SK-N-SH (cell line): ENCODE results near the gene RAB1B. TPM values are rescaled to one million over a fixed set of nuclear protein-coding genes. Genes with fewer than 3 reads are reported as not detected.
A peak's percentile ranks its signal among the peaks of the same experiment; 100 is the strongest.

Source experiments
- CTCF ChIA-PET: fragments of 300-600, 350-600 bp; formaldehyde crosslinking; extraction: SDS; loops from one replicate; lab custom pipeline; 2021; lab: Yijun Ruan, JAX
- POLR2A ChIA-PET: fragments of 350-600 bp; sonication (Branson Sonifier 250); formaldehyde crosslinking; extraction: SDS; loops from one replicate; lab custom pipeline; 2020; ENCODE audit warnings: antibody characterized with exemption, inconsistent platforms; lab: Yijun Ruan, JAX
- DNase-seq: peaks from one replicate; pipeline ENCODE4 v3.0.0; 2012
- H2AFZ ChIP-seq: fragments of 200-600 bp; sonication (generic); 2 replicates; pipeline ENCODE4 v1.8.1; 2016; ENCODE audit warnings: antibody characterized with exemption, mild to moderate bottlenecking, low read depth
- H3F3A ChIP-seq: fragments of 200-600 bp; sonication (generic); replicated peaks from 2 replicates; pipeline ENCODE3; 2016; ENCODE audit warnings: antibody characterized with exemption, mild to moderate bottlenecking; ENCODE audit not compliant: insufficient read depth
- H3K27ac ChIP-seq, 2 experiments: fragments of 200-500 bp in 1 of 2; fragments of 200-600 bp in 1 of 2; sonication (Bioruptor generic) in 1 of 2; sonication (generic), shearing (Covaris generic) in 1 of 2; 2 replicates each; pipeline versions ENCODE4 v1.5.1 to v1.6.1; 2014 to 2016; ENCODE audit warnings: low read depth in 2 of 2, inconsistent platforms in 1 of 2, low read length in 1 of 2, mild to moderate bottlenecking in 1 of 2, mixed read lengths in 1 of 2
- H3K27me3 ChIP-seq: fragments of 200-600 bp; sonication (generic), shearing (Covaris generic); 2 replicates; pipeline ENCODE4 v1.6.1; 2016; ENCODE audit warnings: mixed run types; ENCODE audit not compliant: insufficient read depth
- H3K36me3 ChIP-seq, 2 experiments: fragments of 200-500 bp in 1 of 2; fragments of 200-600 bp in 1 of 2; sonication (Bioruptor generic) in 1 of 2; sonication (generic) in 1 of 2; replicated peaks in 1 of 2; 2 replicates each; pipeline versions ENCODE3 to v1.5.1; 2014 to 2016; ENCODE audit warnings: low read length in 1 of 2, mild to moderate bottlenecking in 1 of 2; ENCODE audit not compliant: insufficient read depth in 2 of 2, control insufficient read depth in 1 of 2
- H3K4me1 ChIP-seq, 2 experiments: fragments of 200-500 bp in 1 of 2; fragments of 200-600 bp in 1 of 2; sonication (Bioruptor generic) in 1 of 2; sonication (generic), shearing (Covaris generic) in 1 of 2; 2 replicates each; pipeline versions ENCODE4 v1.5.1 to v1.6.1; 2014 to 2016; ENCODE audit warnings: low read depth in 1 of 2, low read length in 1 of 2, mixed run types in 1 of 2; ENCODE audit not compliant: insufficient read depth in 2 of 2, control insufficient read depth in 1 of 2
- H3K4me2 ChIP-seq: fragments of 200-600 bp; sonication (generic), shearing (Covaris generic); 2 replicates; pipeline ENCODE4 v1.6.1; 2017; ENCODE audit warnings: mixed run types
- H3K4me3 ChIP-seq, 2 experiments: fragments of 200-500 bp in 1 of 2; fragments of 200-600 bp in 1 of 2; sonication (Bioruptor generic) in 1 of 2; sonication (generic), shearing (Covaris generic) in 1 of 2; 2 replicates each; pipeline versions ENCODE4 v1.5.1 to v1.8.1; 2014 to 2016; ENCODE audit warnings: low read depth in 2 of 2, inconsistent platforms in 1 of 2, low read length in 1 of 2, mild to moderate bottlenecking in 1 of 2, mixed read lengths in 1 of 2, moderate library complexity in 1 of 2
- H3K79me2 ChIP-seq: fragments of 200-600 bp; sonication (generic); 2 replicates; pipeline ENCODE4 v1.8.1; 2017; ENCODE audit warnings: mild to moderate bottlenecking; ENCODE audit not compliant: insufficient read depth
- H3K9ac ChIP-seq: fragments of 200-600 bp; sonication (generic); 2 replicates; pipeline ENCODE4 v1.6.1; 2017; ENCODE audit warnings: mixed run types
- H3K9me2 ChIP-seq: fragments of 200-600 bp; sonication (generic); 2 replicates; pipeline ENCODE4 v1.6.1; 2017; ENCODE audit warnings: mixed run types
- H3K9me3 ChIP-seq: fragments of 200-600 bp; sonication (generic); 2 replicates; pipeline ENCODE4 v1.6.1; 2017; ENCODE audit warnings: mixed run types, mild to moderate bottlenecking, moderate library complexity
- H4K20me1 ChIP-seq: fragments of 200-600 bp; sonication (generic); 2 replicates; pipeline ENCODE4 v1.6.1; 2017; ENCODE audit warnings: mild to moderate bottlenecking, mixed run types; ENCODE audit not compliant: insufficient read depth
- ELF1 ChIP-seq: IDR thresholded peaks from 2 replicates; pipeline ENCODE4 v1.4.0; 2012
- POLR2AphosphoS5 ChIP-seq: IDR thresholded peaks from 2 replicates; pipeline ENCODE4 v1.6.1; 2012; ENCODE audit warnings: low read depth, low read length
- RAD21 ChIP-seq: IDR thresholded peaks from 2 replicates; pipeline ENCODE4 v1.6.1; 2012; ENCODE audit warnings: mild to moderate bottlenecking, low read length
- SMC3 ChIP-seq: IDR thresholded peaks from 2 replicates; pipeline ENCODE4 v1.6.1; 2012; ENCODE audit warnings: low read depth, low read length, improper control_type of control experiment
- WGBS: methylation state at CpG from one replicate; pipeline ENCODE4 v1.1.6; 2017; ENCODE audit warnings: low lambda C conversion rate; 5-methylcytosine and 5-hydroxymethylcytosine counted together
- polyA plus RNA-seq, 3 experiments: library from polyadenylated mRNA; depleted of rRNA; stranded (reverse); fragments of >200 nt; gene quantifications; 2 replicates each; pipeline ENCODE4 v1.2.3, GENCODE V29; 2012
- TF ChIP-seq, protein P1 (sequence below): IDR thresholded peaks from 2 replicates; pipeline ENCODE4 v1.6.1; 2012; ENCODE audit warnings: mild to moderate bottlenecking, low read depth, low read length, moderate library complexity
- TF ChIP-seq, protein P2 (sequence below): IDR thresholded peaks from 2 replicates; pipeline ENCODE4 v1.4.0; 2012; ENCODE audit warnings: low read depth
- TF ChIP-seq, protein P3 (sequence below): IDR thresholded peaks from 2 replicates; pipeline ENCODE4 v1.4.0; 2012; ENCODE audit warnings: low read depth, borderline replicate concordance
- TF ChIP-seq, protein P4 (sequence below): fragments of 200-600 bp; sonication (generic); IDR thresholded peaks from 2 replicates; pipeline ENCODE4 v1.6.1; 2017; ENCODE audit warnings: antibody characterized with exemption, mild to moderate bottlenecking, moderate library complexity
- TF ChIP-seq, protein P5 (sequence below): IDR thresholded peaks from 2 replicates; pipeline ENCODE4; 2012

RAB1B gene
- polyA plus RNA-seq, 1 of the 3 experiments (the other 2 are of a cell fraction): 208 TPM

DNA sequence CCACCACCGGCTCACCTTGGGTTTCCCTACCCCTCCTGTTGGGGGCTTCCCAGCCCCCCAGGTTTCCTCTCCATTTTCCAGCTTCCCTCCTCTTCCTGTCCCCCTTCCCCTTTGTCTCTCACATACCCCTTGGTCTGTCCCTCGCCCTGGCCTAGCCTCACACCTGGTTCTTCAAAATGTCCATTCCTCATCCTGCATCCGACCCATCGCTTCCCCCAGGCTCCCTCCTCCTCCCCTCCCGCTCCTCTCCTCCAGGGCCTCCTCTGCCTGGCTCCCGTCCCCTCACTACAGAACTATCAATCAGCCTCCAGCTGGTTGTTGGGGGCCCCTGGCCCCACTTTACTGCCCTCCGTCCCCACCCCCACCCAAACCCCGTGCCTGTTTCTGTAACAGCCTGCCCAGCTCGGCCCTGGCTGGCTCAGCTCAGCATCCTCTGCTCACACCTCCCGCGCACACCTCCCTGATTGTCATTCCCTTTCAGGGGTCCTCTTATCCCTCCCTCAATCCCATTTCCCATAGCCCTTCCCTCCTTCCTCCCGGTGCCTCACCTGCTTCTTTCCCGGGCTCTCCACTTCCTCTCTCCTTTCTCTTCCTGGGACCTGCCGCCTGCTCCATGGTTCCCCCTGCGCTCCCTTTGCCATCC lies 10.8 kb downstream of the RAB1B start:
- CTCF ChIA-PET: interaction anchor here (0.9 to 8.2 kb wide), 8 partner anchors 9 to 208 kb away, joined by 3 to 111 read pairs (median 16); partner anchors contain the start of genes RAB1B, RIN1, TMEM151A and YIF1A

More for the DNA sequence above, 10.8 kb downstream of the RAB1B start:
- Histone ChIP-seq H3K79me2 (no peaks in the 10 kb centered on the region), H3K9me2 (no peaks in the 10 kb centered on the region), H3K27me3 (no peaks in the 10 kb centered on the region), H2AFZ (no peak overlapping the region), H3K36me3 (peaks cover 5 to 32% of the 10 kb centered on the region in 2 experiments), H3K4me2 (no peak overlapping the region), H4K20me1 (peaks cover 16% of the 10 kb centered on the region), H3F3A (peaks cover 23% of the 10 kb centered on the region), H3K4me1 (peaks cover 0 to 47% of the 10 kb centered on the region in 2 experiments; a peak in 1 of 4 replicates), H3K27ac (peak overlapping the region in 1 of 2 experiments; percentile 77; a peak in 2 of 4 replicates), H3K4me3 (peak overlapping the region in 1 of 2 experiments; percentile 51; a peak in 2 of 4 replicates), H3K9ac (no peak overlapping the region), H3K9me3 (no peaks in the 10 kb centered on the region)
- peak; percentile 48 for DNase-seq
- POLR2A ChIA-PET: interaction anchor here (0.9 to 1.0 kb wide), 2 partner anchors 10 to 11 kb away, joined by 4 to 8 read pairs; partner anchors contain the start of genes RAB1B and YIF1A
- 77% methylated on average over 15 of the region's 15 CpGs for WGBS
- no peak for TF ChIP-seq SMC3
- TF ChIP-seq, protein P1, sequence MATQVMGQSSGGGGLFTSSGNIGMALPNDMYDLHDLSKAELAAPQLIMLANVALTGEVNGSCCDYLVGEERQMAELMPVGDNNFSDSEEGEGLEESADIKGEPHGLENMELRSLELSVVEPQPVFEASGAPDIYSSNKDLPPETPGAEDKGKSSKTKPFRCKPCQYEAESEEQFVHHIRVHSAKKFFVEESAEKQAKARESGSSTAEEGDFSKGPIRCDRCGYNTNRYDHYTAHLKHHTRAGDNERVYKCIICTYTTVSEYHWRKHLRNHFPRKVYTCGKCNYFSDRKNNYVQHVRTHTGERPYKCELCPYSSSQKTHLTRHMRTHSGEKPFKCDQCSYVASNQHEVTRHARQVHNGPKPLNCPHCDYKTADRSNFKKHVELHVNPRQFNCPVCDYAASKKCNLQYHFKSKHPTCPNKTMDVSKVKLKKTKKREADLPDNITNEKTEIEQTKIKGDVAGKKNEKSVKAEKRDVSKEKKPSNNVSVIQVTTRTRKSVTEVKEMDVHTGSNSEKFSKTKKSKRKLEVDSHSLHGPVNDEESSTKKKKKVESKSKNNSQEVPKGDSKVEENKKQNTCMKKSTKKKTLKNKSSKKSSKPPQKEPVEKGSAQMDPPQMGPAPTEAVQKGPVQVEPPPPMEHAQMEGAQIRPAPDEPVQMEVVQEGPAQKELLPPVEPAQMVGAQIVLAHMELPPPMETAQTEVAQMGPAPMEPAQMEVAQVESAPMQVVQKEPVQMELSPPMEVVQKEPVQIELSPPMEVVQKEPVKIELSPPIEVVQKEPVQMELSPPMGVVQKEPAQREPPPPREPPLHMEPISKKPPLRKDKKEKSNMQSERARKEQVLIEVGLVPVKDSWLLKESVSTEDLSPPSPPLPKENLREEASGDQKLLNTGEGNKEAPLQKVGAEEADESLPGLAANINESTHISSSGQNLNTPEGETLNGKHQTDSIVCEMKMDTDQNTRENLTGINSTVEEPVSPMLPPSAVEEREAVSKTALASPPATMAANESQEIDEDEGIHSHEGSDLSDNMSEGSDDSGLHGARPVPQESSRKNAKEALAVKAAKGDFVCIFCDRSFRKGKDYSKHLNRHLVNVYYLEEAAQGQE: no peak
- no peak for TF ChIP-seq RAD21
- TF ChIP-seq, protein P2, sequence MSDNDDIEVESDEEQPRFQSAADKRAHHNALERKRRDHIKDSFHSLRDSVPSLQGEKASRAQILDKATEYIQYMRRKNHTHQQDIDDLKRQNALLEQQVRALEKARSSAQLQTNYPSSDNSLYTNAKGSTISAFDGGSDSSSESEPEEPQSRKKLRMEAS: no peak
- TF ChIP-seq, protein P3, sequence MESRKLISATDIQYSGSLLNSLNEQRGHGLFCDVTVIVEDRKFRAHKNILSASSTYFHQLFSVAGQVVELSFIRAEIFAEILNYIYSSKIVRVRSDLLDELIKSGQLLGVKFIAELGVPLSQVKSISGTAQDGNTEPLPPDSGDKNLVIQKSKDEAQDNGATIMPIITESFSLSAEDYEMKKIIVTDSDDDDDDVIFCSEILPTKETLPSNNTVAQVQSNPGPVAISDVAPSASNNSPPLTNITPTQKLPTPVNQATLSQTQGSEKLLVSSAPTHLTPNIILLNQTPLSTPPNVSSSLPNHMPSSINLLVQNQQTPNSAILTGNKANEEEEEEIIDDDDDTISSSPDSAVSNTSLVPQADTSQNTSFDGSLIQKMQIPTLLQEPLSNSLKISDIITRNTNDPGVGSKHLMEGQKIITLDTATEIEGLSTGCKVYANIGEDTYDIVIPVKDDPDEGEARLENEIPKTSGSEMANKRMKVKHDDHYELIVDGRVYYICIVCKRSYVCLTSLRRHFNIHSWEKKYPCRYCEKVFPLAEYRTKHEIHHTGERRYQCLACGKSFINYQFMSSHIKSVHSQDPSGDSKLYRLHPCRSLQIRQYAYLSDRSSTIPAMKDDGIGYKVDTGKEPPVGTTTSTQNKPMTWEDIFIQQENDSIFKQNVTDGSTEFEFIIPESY: no peak
- TF ChIP-seq, protein P4, sequence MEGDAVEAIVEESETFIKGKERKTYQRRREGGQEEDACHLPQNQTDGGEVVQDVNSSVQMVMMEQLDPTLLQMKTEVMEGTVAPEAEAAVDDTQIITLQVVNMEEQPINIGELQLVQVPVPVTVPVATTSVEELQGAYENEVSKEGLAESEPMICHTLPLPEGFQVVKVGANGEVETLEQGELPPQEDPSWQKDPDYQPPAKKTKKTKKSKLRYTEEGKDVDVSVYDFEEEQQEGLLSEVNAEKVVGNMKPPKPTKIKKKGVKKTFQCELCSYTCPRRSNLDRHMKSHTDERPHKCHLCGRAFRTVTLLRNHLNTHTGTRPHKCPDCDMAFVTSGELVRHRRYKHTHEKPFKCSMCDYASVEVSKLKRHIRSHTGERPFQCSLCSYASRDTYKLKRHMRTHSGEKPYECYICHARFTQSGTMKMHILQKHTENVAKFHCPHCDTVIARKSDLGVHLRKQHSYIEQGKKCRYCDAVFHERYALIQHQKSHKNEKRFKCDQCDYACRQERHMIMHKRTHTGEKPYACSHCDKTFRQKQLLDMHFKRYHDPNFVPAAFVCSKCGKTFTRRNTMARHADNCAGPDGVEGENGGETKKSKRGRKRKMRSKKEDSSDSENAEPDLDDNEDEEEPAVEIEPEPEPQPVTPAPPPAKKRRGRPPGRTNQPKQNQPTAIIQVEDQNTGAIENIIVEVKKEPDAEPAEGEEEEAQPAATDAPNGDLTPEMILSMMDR: no peak
- no peak for TF ChIP-seq ELF1
- TF ChIP-seq, protein P5, sequence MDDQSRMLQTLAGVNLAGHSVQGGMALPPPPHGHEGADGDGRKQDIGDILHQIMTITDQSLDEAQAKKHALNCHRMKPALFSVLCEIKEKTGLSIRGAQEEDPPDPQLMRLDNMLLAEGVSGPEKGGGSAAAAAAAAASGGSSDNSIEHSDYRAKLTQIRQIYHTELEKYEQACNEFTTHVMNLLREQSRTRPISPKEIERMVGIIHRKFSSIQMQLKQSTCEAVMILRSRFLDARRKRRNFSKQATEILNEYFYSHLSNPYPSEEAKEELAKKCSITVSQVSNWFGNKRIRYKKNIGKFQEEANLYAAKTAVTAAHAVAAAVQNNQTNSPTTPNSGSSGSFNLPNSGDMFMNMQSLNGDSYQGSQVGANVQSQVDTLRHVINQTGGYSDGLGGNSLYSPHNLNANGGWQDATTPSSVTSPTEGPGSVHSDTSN: no peak
- TF ChIP-seq POLR2AphosphoS5: no peak
